Activated CD4-positive, alpha-beta T cell treated with anti-CD3 and anti-CD28 coated beads for 48 hours (primary cell): ENCODE measurements around the gene AUTS2.

Source experiments
- DNase-seq: peaks from one replicate; pipeline ENCODE4 v3.0.0-alpha.2; 2020

AUTS2 gene

DNA sequence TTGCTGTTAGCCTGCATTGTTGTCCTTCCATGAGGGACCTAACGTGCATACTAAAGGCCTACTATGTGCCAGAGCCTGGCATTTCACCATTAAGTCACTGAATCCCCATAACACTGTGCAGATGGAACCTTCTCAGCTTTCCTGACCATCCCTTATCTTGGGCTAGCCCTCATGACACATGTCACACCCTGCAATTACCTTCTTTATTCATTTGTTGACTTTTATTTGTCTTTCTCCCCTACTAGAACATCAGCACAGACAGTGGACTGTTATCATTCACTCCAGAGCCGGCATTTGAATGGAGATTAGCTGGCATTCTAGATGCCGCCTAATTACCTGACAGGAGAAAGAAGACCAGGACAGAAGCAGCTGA lies 1062.5 kb downstream of the AUTS2 start:
- DNase-seq: no peak

DNA sequence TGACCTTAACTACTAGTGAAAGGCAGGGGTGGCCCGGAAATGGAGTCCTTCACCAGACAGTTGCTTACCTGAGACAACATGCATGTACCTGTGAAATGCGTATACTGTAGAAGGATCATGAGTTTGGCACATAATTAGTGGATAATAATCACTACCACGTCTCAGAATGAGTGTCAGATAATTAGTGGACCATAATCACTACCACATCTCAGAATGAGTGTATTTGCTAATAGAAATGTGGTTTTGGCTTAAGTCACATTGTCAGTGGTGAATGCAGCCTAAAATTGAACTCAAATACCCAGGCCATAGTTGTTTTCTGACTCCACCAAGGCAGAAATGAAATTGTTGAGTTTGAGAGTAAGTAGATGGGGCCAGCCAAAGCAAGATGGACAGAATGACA lies 1065.4 kb downstream of the AUTS2 start:
- no peak for DNase-seq

DNA sequence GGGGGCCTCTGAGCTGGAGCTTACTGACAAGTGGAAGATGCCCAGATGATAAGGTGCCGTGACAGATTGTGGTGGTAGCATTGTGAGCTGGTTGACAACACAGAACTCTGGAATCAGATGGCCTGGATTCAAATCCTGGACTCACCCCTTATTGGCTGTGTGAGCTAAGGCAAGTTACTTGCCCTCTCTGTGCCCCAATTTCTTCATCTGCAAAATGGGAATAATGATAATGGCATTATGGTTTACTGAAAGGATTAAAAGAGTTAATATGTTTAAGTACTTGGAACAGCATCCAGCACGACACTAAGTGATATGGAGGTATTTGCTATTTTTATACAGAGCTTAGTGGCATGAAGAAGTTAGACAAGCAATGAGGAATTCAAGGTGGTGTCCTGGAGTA lies 1067.7 kb downstream of the AUTS2 start:
- no peak for DNase-seq

DNA sequence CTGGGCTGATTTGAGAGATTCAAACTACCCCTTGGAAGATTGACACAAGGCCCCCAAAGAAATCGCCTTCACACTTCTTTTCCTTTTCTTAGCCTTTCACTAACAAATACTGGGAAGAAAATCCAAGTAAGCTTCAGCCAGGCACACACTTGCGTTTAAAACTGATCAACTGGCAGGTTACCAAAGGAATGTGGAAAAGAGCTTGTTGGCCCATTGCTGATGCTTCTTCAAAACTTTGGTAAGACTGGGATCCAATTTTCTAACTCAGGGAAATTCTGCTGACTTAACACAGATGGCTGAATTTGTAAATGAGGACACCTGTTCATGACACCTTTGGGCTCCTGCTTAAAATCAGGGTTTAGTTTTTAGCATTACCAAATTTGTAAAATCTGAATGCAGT lies 1069.1 kb downstream of the AUTS2 start:
- DNase-seq: no peak

DNA sequence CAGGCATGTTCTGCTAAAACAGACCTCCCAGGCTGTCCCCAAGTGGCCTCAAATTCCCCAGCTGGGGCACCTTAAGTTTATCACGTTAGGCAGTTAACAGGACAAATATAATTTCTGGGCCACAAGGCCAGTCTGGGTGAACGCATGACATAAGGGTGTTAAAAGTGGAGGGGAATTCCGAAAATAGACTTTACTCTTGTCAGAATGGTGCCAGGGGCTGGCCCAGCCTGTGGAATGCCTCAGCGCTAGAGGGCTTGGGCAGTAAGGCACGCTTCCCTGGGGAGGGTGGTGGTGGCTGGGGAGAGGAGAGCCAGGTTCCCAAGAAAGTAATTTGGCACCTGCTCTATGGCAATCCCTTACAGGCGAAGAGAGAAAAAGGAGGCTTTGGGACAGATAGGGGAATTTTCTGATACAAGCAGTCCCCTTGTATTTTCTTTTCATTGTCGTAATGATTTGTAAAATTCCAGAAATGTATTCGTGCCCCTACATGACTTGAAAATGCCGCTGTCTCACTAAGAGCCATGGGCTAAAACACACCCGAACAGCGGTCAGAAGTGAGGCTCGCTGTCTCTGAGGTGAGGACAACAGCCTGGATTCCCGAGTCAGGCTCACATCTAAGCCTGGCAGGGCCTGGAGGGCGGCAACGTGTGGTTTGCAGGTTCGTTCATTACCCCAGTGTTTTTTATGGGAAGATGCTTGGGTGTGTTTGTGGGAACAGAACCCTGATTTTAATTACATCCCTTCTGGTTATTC lies 1070.5 kb downstream of the AUTS2 start:
- no peak for DNase-seq

DNA sequence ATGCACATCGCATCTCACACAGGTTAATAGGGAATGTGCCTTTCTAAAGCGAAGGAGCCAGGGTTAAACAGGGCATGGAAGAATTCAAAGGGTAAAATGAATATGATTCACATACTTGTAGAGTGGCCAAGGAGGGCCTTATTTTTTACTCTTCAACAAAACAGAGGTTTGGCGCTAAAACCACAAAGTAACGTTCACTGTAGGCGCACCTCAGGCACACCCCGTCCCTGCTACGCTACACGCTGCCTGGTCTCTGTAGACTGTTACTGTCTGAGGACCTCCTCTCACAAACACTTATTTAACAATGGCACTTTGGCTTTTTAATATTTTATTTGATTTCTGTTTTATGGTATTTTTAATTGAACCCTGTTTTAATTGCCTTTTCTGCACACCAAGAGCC lies 1071.6 kb downstream of the AUTS2 start:
- no peak for DNase-seq

DNA sequence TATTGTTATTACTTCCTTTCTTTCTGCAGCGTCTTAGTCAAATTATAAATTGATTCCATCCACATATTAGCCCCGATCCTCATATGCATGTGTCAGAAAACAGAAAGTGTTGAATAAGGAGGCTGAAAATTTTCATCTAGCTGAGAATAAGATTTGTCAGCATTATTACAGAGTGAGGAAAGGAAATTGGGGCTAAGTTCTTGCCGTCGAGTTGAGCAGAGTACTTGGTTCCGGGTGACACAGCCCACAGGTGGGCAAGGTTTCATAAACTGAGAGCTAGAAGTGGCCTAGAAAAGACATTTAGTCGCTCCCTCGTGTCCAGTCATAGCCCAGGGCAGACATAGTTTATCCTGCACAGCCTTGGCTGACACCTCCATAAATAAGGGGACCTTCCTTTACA lies 1072.0 kb downstream of the AUTS2 start:
- no peak for DNase-seq

DNA sequence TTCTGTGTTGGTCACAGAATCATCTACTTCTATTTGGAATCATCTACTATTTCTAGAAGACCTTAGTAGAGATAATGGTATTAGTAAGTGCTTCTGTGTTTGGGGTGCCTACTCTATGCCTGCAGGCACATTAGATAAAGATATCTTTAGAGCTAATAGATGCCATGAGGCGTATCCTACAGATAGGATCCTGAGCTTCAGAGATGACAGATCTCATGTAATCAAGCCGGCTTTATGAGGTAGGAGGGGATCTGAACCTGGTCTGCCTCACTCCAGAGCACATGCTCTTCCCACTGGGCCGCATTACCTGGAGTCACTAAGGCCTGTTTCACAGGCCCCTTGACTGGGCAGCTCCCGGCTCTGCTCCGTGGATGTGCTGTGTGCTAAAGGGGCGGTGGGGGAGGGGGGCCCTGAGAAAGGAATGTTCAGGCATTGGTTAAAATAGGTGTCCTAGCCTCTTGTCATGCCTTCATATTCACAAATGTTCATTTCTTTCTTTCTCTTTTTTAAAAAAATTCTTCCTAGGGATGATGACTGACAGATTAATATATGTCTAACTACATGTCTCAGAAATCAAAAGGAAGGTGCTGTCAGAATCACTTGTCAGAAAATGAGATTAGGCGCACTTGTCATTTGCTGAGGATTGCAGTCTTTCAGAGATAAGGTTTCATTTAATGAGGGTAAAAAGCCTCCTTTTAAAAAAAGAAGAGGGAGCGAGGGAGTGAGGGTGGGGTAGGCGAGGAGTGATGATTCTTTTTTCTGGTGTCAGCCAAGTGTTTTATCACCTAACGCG lies 1075.7 kb downstream of the AUTS2 start:
- DNase-seq: no peak

DNA sequence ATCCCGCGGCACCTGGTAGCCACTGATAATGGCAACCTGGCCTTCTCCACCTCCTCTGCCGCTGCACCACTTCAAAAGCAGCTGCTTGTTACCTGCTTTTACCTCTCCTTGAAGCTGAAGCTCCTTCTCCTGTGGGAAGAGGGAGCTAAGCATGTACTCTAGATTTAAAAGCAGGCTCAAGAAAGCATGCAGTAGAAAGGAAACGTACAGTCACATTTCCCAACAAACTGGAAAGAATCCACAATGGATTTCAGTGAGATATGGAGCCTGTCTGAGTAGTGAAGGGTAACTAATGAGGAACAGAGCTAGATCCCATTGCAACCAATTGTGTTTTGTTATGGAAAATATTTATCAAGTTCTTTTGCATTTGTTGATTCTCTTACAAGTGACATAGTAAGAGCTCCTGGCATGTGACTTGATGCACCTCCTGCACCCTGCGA lies 1076.3 kb downstream of the AUTS2 start:
- no peak for DNase-seq

DNA sequence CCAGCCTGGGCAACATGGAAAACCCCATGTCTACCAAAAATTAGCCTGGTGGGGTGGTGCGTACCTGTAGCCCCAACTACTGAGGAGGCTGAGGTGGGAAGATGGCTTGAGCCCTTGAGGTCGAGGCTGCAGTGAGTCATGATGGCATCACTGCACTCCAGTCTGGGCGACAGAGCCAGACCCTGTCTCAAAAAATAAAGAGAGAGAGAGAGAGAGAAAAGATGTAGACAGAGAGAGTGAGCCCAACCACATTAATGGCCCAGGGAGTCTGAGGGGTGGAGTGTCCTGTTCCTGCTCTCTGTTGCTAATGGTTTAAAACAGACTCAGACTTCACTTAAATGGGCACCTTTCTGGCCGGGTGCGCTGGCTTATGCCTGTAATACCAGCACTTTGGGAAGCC lies 1078.0 kb downstream of the AUTS2 start:
- no peak for DNase-seq

DNA sequence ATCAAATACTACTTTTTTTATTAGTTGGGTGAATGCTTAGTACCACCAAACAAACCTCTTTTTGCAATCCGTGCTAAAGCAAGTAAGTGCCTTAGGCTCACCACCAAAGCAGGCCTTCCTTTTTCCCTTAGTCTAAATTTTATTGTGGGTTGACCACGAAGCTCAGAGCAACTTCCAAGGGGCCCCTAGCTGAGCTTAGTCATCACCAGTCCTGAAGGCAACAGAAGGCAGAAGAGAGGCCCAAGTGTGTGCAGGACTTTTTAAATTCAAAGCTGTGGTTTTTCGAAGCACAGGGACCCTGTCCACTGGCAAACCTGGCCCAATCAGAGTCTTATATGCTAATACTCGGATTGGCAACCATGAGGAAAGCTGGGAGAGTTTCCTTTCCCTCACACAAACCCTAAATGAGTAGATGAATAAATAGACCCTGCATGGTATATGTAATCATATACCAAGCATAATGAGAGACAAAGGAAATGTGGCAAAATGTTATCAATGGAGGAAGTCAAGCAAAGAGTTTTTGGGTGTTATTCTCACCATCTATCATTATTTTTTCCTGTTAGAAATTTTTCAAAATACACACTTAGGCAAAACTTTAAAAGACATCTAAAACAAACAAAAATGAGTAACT lies 1080.5 kb downstream of the AUTS2 start:
- DNase-seq: no peak

DNA sequence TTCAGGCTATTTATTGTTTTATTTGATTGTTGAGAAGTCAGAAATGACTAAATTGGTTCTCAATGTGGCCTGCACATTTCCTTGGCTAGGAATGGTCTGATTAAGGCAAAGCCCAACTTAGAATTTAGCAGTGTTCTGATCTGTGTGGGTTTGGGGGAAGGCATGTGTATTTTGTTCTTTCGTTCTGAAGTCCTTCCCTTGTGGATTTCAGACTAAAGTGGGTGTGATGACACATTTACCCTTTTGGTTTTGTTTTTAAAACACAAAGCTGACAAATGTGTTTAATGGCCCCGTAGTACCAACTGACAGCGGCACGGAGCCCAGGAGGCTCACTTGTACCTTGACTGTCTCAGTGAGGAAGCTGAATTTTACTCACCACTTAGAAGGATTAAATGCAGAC lies 1081.4 kb downstream of the AUTS2 start:
- DNase-seq: no peak

DNA sequence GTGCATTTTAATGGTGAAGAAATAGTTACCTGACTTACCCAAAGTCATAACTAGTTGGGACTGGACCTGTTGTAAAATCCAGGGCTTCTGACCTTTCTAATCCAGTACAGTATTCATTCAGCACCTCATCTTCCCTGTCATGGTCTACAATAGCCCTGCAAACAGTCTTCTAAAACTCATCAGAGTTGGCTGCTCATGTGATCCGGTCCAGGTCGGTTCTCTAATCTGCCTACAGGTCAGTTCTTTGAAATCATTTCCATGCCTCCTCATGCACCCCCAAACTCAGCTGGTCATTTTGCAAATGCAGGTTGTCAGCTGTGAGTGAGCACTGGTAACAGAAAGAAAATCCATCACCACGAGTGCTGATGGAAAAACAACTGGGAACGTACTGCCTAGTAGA lies 1082.0 kb downstream of the AUTS2 start:
- DNase-seq: no peak

DNA sequence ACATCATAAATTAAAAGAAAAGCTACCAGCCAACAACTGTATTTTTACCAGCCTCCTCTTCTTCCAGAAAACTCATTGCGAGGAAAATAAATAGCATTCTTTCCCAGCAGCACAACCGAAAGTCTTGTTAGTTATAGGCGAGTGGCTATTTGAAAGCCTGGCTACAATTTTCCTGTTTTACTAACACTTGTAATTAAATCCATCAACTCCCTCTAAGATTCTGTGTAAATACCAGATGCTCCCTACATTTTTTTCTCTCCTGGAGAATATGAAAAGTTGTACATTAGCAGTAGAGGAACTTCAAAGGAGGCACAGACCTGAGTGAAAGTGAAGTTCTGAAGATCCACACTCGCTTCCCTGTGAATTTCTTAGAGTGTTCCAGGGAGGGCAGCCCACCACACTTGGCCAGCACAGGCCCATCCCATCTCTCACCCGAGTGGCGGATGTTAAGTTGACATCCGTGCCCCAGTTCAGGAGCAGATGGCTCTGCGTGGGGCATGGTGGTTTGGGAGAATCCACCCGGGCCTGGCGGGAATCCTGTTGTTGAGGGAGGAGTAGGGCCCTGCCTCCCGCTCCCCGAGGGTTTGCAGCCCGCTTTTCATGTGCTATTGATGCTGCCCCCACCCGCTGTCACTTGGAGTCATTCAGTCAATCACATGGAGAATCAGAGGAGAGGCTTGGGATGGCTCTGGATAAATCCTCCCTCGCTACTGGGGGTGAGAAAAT lies 1082.6 kb downstream of the AUTS2 start:
- no peak for DNase-seq

DNA sequence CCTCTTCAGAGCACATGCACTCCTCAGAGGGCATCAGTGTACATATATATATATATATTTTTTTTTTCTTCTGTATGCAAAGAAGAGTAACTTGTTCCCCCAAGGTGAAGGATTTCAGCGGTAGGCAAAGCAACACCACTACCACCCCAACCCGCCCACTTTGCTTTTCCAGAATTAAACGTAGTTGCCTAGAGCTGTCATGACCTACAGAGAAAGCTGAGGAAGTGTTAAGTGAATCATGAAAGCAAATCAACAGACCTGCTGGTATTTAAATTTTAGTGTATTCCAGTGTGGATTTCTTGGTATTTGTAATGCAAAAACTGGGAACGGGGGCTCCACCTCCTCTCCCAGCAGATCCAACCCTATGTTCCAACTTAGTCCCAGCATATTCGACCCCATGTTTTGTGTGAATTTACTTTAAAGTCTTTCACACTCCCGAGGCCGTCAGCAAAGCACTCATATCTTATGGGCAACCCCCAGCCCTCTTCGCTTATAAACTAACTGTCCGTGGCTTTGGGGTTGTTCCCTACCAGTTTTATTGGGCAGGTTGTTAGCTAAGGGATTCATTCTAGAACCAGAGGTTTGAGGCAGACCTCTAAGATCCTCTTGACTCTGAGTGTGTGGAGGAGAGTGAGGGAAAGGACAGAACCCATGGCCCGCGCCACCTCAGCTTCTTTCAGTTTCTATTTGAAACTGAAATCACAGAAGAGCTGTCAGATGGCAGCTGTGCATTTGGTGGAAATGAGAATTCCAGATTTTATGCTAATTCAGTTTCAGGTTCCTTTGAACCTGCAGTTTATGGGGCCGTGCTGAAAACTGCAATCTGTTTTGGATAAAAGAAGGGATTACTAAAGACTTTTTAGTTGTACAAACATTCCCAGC lies 1083.4 kb downstream of the AUTS2 start:
- DNase-seq: peak; percentile 38

DNA sequence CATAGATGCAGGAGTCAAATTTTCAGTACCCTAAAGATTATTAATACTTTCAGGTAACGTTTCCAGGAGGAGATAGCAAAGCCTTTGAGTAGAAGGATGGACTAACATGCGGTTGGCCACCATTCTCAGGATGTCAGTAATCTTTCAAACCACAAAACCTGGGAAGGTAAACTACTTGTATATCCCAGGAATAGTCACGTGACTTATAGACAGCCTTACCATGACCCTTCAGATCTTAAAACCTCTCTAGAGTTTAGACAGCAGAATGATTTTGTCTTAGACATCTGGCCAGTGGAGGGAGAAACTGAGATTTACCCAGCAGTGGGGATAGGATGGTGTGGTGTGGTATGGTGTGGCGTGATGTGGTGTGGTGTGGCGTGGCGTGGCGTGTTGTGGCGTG lies 1085.9 kb downstream of the AUTS2 start:
- DNase-seq: no peak

DNA sequence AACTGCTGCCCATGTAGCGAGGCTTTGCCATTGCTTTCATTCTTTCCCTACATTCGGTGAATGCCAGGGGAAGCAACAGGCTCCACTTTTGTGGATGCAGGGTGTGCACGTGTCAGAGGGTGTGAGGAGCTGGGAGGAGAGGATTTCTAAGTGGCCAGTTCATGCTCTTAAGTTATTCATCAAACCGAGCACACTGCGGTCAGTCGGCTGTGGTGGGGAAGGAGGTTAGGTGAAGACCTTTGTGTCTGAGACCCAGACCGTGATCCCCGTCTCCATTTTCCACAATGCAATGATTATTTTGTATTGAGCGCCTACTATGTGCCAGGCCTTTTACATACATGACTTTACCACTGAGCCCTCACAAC lies 1095.0 kb downstream of the AUTS2 start:
- no peak for DNase-seq

DNA sequence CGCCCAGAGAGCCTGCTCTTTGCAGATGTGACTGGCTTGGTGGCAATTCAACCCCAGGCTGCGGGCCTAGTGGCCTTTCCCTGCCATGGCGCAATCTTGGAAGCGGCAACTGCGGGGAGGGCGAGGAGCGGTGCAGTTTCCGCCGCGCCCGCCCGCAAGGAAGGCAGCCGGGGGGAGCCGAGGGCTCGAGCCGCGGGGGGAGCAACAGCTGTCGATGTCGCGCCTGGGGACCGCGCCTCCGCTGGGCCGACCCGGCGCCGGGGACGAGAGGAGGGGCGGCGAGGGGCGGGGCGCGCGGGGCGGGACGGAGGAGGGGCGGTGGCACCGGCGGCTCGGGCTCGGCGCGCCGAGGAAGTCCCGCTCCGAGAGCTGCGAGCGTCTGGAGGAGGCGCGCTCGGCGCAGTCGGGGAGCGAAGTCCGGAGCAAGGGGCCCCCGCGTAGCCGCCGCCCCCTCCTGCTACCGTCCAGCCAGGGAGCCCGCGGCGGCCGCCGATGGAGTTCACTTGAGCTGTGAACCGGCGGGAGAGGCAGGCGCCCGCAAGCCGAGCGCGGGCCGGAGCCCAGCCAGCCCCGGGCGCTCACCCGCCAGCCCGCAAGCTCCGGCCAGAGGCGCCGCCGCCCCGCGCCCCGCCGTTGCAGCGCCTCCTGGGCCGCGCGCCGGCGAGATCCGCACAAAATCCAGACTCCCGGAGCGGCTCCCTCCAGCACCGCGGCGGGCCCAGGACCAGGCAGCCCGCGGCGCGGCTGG lies 1095.6 kb downstream of the AUTS2 start:
- DNase-seq: peak; percentile 37

DNA sequence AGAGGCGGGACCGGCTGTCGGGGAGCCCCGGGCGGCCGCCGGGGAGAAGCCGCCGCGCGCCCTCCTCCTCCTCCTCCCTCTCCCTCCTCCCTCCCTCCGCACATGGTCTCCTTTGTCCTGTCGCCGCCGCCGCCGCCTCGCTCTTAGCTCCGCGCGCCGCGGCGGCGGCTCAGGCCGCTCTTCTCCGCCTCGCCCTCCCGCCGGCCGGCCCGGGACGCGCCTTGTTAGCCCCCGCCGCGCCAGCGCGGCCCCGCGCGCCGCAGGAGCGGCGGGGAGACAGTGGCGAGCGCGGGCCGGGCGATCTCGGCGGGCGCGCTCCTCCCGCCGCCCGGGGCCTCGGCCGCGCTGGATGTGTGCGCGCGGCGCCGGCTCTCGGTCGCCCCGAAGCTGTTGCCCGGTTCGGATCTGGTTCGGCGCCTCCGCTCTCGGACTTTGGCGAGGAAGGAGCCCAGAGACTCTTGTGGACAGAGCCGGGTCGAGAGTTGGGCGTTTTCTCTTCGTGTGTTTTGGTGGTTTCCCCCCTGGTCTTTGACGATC lies 1096.2 kb downstream of the AUTS2 start:
- DNase-seq: peak; percentile 11

DNA sequence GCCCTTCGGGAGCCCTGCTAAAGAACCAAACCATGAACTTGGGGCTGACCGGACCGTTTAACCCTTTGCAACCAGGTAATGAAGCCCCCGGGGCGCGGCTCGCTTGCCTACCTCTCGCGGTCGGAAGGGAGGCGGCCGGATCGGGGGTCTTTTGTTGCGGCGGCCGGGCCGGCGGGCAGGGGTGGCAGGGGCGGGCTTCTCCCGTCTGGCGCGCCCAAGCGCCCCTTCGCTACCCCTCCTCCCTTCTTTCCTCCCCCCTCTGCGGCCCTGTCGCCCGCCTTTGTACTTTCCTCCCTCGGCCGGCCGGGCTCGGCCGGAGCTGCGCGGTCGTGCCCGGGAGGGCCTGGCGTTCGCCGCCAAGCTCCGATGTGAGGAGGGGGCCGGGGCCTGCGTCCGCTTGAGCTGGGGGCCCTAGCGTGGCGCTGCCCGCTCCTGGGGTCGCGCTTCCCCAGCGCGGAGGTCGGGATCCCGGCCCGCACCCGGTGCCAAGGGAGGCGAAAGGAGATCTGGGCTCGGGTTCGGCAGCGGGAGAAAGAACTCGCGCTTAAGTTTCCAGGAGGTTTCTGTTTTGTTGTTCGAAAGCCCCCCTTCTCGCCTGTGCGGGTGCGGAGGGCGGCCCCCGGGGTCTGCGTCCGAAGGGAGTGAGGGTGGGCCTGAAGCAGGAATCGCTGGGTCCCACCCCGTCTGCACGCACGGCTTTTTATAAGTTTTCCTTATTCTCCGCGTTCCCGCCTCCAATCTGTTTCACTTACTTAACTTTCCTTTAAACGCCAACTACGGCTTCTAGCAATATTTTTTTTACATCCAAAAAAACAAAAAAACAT lies 1096.9 kb downstream of the AUTS2 start:
- DNase-seq: no peak

DNA sequence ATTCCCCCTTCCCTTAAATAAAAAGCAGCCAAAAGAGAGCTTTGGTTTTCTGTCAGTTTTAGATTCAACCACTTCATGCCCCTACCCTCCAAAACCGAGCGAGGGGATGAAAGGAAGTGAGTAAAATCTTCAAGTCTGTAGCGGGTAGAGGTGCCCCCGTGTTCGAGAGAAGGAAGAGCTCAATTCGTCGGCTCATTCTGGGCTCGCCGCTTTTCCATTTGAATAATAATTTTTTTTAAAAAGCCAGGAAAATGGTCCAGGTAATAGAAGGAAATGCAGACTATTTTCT lies 1097.5 kb downstream of the AUTS2 start:
- no peak for DNase-seq
